Smooth muscle cell (in vitro differentiated cells): ENCODE measurements around the gene COQ6. TPM values are rescaled to one million over a fixed set of nuclear protein-coding genes. Genes with fewer than 3 reads are reported as not detected.

Source experiments
- DNase-seq: peaks from one replicate; lab custom pipeline; 2025; ENCODE audit not compliant: unreplicated experiment; lab: John Stamatoyannopoulos, UW
- H2AFZ ChIP-seq: fragments of 200-600 bp; sonication (generic); 2 replicates; pipeline ENCODE4 v1.6.0; 2016; ENCODE audit warnings: antibody characterized with exemption, low read depth, mild to moderate bottlenecking
- H3F3A ChIP-seq: fragments of 200-600 bp; sonication (generic); 2 replicates; pipeline ENCODE4 v1.6.0; 2017; ENCODE audit warnings: antibody characterized with exemption, low read depth
- H3K27ac ChIP-seq: fragments of 200-600 bp; sonication (generic); 2 replicates; pipeline ENCODE4 v1.5.1; 2016; ENCODE audit warnings: low read depth, mild to moderate bottlenecking
- H3K27me3 ChIP-seq: fragments of 200-600 bp; sonication (generic); 2 replicates; pipeline ENCODE4 v1.6.1; 2016; ENCODE audit warnings: low read depth, mild to moderate bottlenecking
- H3K36me3 ChIP-seq: fragments of 200-600 bp; sonication (generic); 2 replicates; pipeline ENCODE4 v1.5.1; 2016; ENCODE audit warnings: low read depth
- H3K4me1 ChIP-seq: fragments of 200-600 bp; sonication (generic); 2 replicates; pipeline ENCODE4 v1.5.1; 2016; ENCODE audit warnings: low read depth
- H3K4me2 ChIP-seq: fragments of 200-600 bp; sonication (generic); 2 replicates; pipeline ENCODE4 v1.6.0; 2016; ENCODE audit warnings: mild to moderate bottlenecking
- H3K4me3 ChIP-seq: fragments of 200-600 bp; sonication (generic); 2 replicates; pipeline ENCODE4 v1.5.1; 2016; ENCODE audit warnings: mild to moderate bottlenecking
- H3K79me2 ChIP-seq: fragments of 200-600 bp; sonication (generic); 2 replicates; pipeline ENCODE4 v1.6.0; 2016; ENCODE audit warnings: low read depth, mild to moderate bottlenecking
- H3K9ac ChIP-seq: fragments of 200-600 bp; sonication (generic); 2 replicates; pipeline ENCODE4 v1.6.0; 2016; ENCODE audit warnings: low read depth
- H3K9me3 ChIP-seq: fragments of 200-600 bp; sonication (generic); replicated peaks from 2 replicates; pipeline ENCODE4 v1.5.1; 2016; ENCODE audit warnings: low read depth
- H4K20me1 ChIP-seq: fragments of 200-600 bp; sonication (generic); 2 replicates; pipeline ENCODE4 v1.6.0; 2016; ENCODE audit warnings: low read depth
- WGBS: methylation state at CpG from one replicate; pipeline ENCODE4 v1.1.7; 2016; ENCODE audit warnings: low lambda C conversion rate; 5-methylcytosine and 5-hydroxymethylcytosine counted together
- polyA plus RNA-seq: library from polyadenylated mRNA; unstranded; fragments of >200 nt; fragmentation: Nextera tagmentation; extraction: Ambion mirVana; gene quantifications from 2 replicates; pipeline ENCODE4 v1.2.1, GENCODE V29; 2016
- total RNA-seq: library from RNA; depleted of rRNA; stranded (reverse); fragments of >200 nt; gene quantifications from 2 replicates; pipeline ENCODE4 v1.2.3, GENCODE V29; 2014
- TF ChIP-seq, protein P1 (sequence below): fragments of 200-600 bp; sonication (generic); IDR thresholded peaks from 2 replicates; pipeline ENCODE4 v1.5.1; 2017; ENCODE audit warnings: borderline replicate concordance, mild to moderate bottlenecking, antibody characterized with exemption; ENCODE audit not compliant: insufficient read depth, poor library complexity, severe bottlenecking

The COQ6 gene
- total RNA-seq (9.6 and 16.8 TPM in 2 replicates), polyA plus RNA-seq (18.2 and 22.3 TPM in 2 replicates)

- H3K4me3 ChIP-seq = peak within 1 kb of the TSS; percentile 75
- peak; percentile 76 for DNase-seq
- peaks cover 5% of the 10 kb centered on the region for H3K36me3 ChIP-seq
- peak within 1 kb of the TSS; percentile 82 for H3K9ac ChIP-seq
- no peaks in the 10 kb centered on the region for H3F3A ChIP-seq
- H3K4me2 ChIP-seq = peak within 1 kb of the TSS; percentile 89
- no peaks in the 10 kb centered on the region for H3K79me2 ChIP-seq
- peaks cover 4% of the 10 kb centered on the region for H4K20me1 ChIP-seq
- H3K9me3 ChIP-seq = no peaks in the 10 kb centered on the region
- TF ChIP-seq, protein P1, sequence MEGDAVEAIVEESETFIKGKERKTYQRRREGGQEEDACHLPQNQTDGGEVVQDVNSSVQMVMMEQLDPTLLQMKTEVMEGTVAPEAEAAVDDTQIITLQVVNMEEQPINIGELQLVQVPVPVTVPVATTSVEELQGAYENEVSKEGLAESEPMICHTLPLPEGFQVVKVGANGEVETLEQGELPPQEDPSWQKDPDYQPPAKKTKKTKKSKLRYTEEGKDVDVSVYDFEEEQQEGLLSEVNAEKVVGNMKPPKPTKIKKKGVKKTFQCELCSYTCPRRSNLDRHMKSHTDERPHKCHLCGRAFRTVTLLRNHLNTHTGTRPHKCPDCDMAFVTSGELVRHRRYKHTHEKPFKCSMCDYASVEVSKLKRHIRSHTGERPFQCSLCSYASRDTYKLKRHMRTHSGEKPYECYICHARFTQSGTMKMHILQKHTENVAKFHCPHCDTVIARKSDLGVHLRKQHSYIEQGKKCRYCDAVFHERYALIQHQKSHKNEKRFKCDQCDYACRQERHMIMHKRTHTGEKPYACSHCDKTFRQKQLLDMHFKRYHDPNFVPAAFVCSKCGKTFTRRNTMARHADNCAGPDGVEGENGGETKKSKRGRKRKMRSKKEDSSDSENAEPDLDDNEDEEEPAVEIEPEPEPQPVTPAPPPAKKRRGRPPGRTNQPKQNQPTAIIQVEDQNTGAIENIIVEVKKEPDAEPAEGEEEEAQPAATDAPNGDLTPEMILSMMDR = no peak
- peak within 1 kb of the TSS; percentile 85 for H2AFZ ChIP-seq
- H3K4me1 ChIP-seq = no peaks in the 10 kb centered on the region
- peak within 1 kb of the TSS; percentile 89 for H3K27ac ChIP-seq
- WGBS = 1% methylated on average over 65 of the region's 70 CpGs
- no peaks in the 10 kb centered on the region for H3K27me3 ChIP-seq
These were observed at the start of gene COQ6, which contains the start of gene FAM161B for GRCh38 chr14:73949752-73950734. COQ6 (plus strand) TSS chr14:73950302; CDS start chr14:73950333, 31 bp downstream. FAM161B (minus strand) TSS chr14:73950094; CDS start chr14:73950026, 68 bp downstream.

DNA sequence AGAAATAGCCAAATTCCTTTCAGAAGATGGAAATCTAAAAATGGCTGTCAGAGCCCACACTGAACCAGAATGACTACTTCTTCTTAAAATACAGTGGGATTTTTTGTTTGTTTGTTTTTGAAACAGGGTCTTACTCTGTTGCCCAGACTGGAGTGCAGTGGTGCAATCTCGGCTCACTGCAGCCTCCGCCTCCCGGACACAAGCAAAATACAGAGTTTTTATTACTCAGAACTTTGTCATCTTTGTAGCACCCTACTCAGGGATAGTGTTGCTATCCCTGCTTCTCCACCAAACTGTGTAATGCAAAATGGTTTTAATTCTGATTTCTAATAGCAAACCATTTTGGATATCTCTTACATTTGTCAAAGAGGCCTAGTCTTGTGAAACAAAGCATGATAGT is 47.1 kb upstream of the COQ6 start:
- no peaks in the 10 kb centered on the region for H3K27me3 ChIP-seq
- peaks cover 41% of the 10 kb centered on the region for H3K36me3 ChIP-seq
- peaks cover 16% of the 10 kb centered on the region for H3K79me2 ChIP-seq
- no peak overlapping the region for H3K4me3 ChIP-seq
- no peak overlapping the region for H3K9ac ChIP-seq
- no peak overlapping the region for H3K27ac ChIP-seq
- H3F3A ChIP-seq = no peaks in the 10 kb centered on the region
- no peak overlapping the region for H2AFZ ChIP-seq
- H3K4me2 ChIP-seq = no peak overlapping the region
- WGBS = 82% methylated on average over 3 of the region's 3 CpGs
- TF ChIP-seq, protein P1 = no peak
- peaks cover 31% of the 10 kb centered on the region for H4K20me1 ChIP-seq
- DNase-seq = no peak
- H3K9me3 ChIP-seq = no peaks in the 10 kb centered on the region
- no peaks in the 10 kb centered on the region for H3K4me1 ChIP-seq

GRCh38 chr14:73909681-73910080 is 40.4 kb upstream of the COQ6 start:
- Histone ChIP-seq H3K9me3 (no peaks in the 10 kb centered on the region), H3K36me3 (peaks cover 35% of the 10 kb centered on the region), H3F3A (no peaks in the 10 kb centered on the region), H3K4me2 (no peak overlapping the region), H3K4me3 (no peak overlapping the region), H3K27ac (no peak overlapping the region), H4K20me1 (peaks cover 21% of the 10 kb centered on the region), H3K27me3 (no peaks in the 10 kb centered on the region), H3K4me1 (no peaks in the 10 kb centered on the region), H3K9ac (no peak overlapping the region), H2AFZ (no peak overlapping the region), H3K79me2 (peaks cover 16% of the 10 kb centered on the region)
- 100% methylated on average over 1 of the region's 1 CpG for WGBS
- DNase-seq = no peak
- TF ChIP-seq, protein P1 = no peak
